Brain microvascular endothelial cell (primary cell): ENCODE data around the gene HEPH.

Experiments
- DNase-seq: peaks from one replicate; pipeline ENCODE4 v3.0.0-alpha.2; 2020
- H3K27ac ChIP-seq: fragments of 250-450 bp; sonication (Bioruptor Pico); 2 replicates; pipeline ENCODE4 v1.5.1; 2020; ENCODE audit warnings: mild to moderate bottlenecking, moderate library complexity
- H3K27me3 ChIP-seq: fragments of 250-450 bp; sonication (Bioruptor Pico); replicated peaks from 2 replicates; pipeline ENCODE4 v1.5.1; 2020; ENCODE audit warnings: mild to moderate bottlenecking
- H3K36me3 ChIP-seq: fragments of 250-450 bp; sonication (Bioruptor Pico); replicated peaks from 2 replicates; pipeline ENCODE4 v1.5.1; 2020; ENCODE audit warnings: mild to moderate bottlenecking
- H3K4me3 ChIP-seq: 2 replicates; pipeline ENCODE4 v1.5.1; 2011; ENCODE audit warnings: low read depth, mild to moderate bottlenecking, control low read depth, low read length, moderate library complexity
- CTCF ChIP-seq: IDR thresholded peaks from 2 replicates; pipeline ENCODE4 v1.5.1; 2011; ENCODE audit warnings: low read depth, mild to moderate bottlenecking, moderate library complexity, low read length, control low read depth, inconsistent platforms; ENCODE audit errors: missing control alignments
- in situ Hi-C: cut with HindIII; loops from 2 replicates; pipeline ENCODE4 v1.10.0; 2017; ENCODE audit warnings: low sequenced_read_pairs, low pct_ligation_motif_present

Gene HEPH

GRCh38 chrX:66144258-66144657 is 19.8 kb upstream of the HEPH start:
- Histone ChIP-seq H3K27me3 (no peaks in the 10 kb centered on the region), H3K27ac (no peak overlapping the region), H3K4me3 (no peak overlapping the region), H3K36me3 (no peaks in the 10 kb centered on the region)
- no peak for TF ChIP-seq CTCF
- in situ Hi-C loops, result no loop called here
- DNase-seq, result no peak

GRCh38 chrX:66149519-66149918 is 14.5 kb upstream of the HEPH start:
- TF ChIP-seq CTCF, result no peak
- in situ Hi-C loops, result no loop called here
- no peak for DNase-seq

GRCh38 chrX:66150163-66150562 is 13.9 kb upstream of the HEPH start:
- TF ChIP-seq CTCF, result no peak
- in situ Hi-C loops, result no loop called here
- no peak for DNase-seq
- Histone ChIP-seq H3K36me3 (no peaks in the 10 kb centered on the region), H3K27me3 (no peaks in the 10 kb centered on the region), H3K27ac (no peak overlapping the region), H3K4me3 (no peak overlapping the region)

More at GRCh38 chrX:66149519-66149918, 14.5 kb upstream of the HEPH start:
- no peaks in the 10 kb centered on the region for H3K36me3 ChIP-seq
- H3K27ac ChIP-seq, result no peak overlapping the region
- H3K27me3 ChIP-seq, result no peaks in the 10 kb centered on the region
- no peak overlapping the region for H3K4me3 ChIP-seq

- DNase-seq, result no peak
- Histone ChIP-seq H3K4me3 (no peak overlapping the region), H3K27me3 (no peaks in the 10 kb centered on the region), H3K27ac (no peak overlapping the region), H3K36me3 (no peaks in the 10 kb centered on the region)
- in situ Hi-C loops, result no loop called here
- no peak for TF ChIP-seq CTCF
Observed at GRCh38 chrX:66162331-66162822, 1.7 kb upstream of the HEPH start.

- H3K27ac ChIP-seq, result no peak overlapping the region
Observed at GRCh38 chrX:66163447-66163846, 600 bp upstream of the HEPH start.

More at GRCh38 chrX:66163447-66163846, 600 bp upstream of the HEPH start:
- no peaks in the 10 kb centered on the region for H3K36me3 ChIP-seq
- no peak for DNase-seq
- in situ Hi-C loops, result no loop called here
- no peaks in the 10 kb centered on the region for H3K27me3 ChIP-seq
- H3K4me3 ChIP-seq, result no peak overlapping the region
- no peak for TF ChIP-seq CTCF
